GM13976 (cell line): ENCODE measurements around the gene PRKCA.

Experiments
- DNase-seq: peaks from one replicate; pipeline ENCODE4 v3.0.0; 2012; ENCODE audit warnings: low spot score
- CTCF ChIP-seq: IDR thresholded peaks from 2 replicates; pipeline ENCODE4 v1.5.1; 2012; ENCODE audit warnings: borderline replicate concordance, mild to moderate bottlenecking; ENCODE audit not compliant: insufficient read depth; ENCODE audit errors: extremely low read depth, missing control alignments, control extremely low read depth
- in situ Hi-C: fragments of 300-500 bp; cut with MboI; formaldehyde crosslinking; loops from one replicate; pipeline ENCODE4 v1.12.0; 2022; ENCODE audit warnings: low sequenced_read_pairs, mixed read lengths, inconsistent platforms; ENCODE audit not compliant: unreplicated experiment

PRKCA gene

GRCh38 chr17:66764506-66764905 lies 462.1 kb downstream of the PRKCA start:
- in situ Hi-C loops: no loop called here
- TF ChIP-seq CTCF: no peak
- DNase-seq: no peak

GRCh38 chr17:66767154-66767933 lies 464.9 kb downstream of the PRKCA start:
- no peak for DNase-seq
- in situ Hi-C loops: no loop called here
- no peak for TF ChIP-seq CTCF

- in situ Hi-C loops: no loop called here
- no peak for DNase-seq
- TF ChIP-seq CTCF: no peak
Observed at GRCh38 chr17:66769911-66770310, 467.5 kb downstream of the PRKCA start.

- TF ChIP-seq CTCF: no peak
- no peak for DNase-seq
- in situ Hi-C loops: no loop called here
Observed at GRCh38 chr17:66772148-66772812, 469.9 kb downstream of the PRKCA start.

- in situ Hi-C loops: no loop called here
- DNase-seq: no peak
- TF ChIP-seq CTCF: no peak
Observed at GRCh38 chr17:66775271-66775670, 472.9 kb downstream of the PRKCA start.

- no peak for TF ChIP-seq CTCF
- in situ Hi-C loops: no loop called here
- DNase-seq: no peak
Observed at GRCh38 chr17:66775881-66776400, 473.5 kb downstream of the PRKCA start.
